HEK293T (cell line): ENCODE results near the gene FSTL4.

ENCODE experiments used
- CTCF ChIA-PET: fragments of 350-600 bp; formaldehyde crosslinking; extraction: SDS; loops from one replicate; lab custom pipeline; 2021; ENCODE audit warnings: antibody characterized with exemption, inconsistent platforms; lab: Yijun Ruan, JAX
- POLR2A ChIA-PET: fragments of 350-600 bp; formaldehyde crosslinking; extraction: SDS; loops from one replicate; lab custom pipeline; 2020; ENCODE audit warnings: antibody characterized with exemption, inconsistent platforms; lab: Yijun Ruan, JAX
- DNase-seq: peaks from one replicate; pipeline ENCODE4 v3.0.0; 2012; ENCODE audit warnings: mixed read lengths; ENCODE audit errors: extremely low spot score
- ARNT ChIP-seq: fragments of 450-650 bp; IDR thresholded peaks from 2 replicates; pipeline ENCODE4 v1.6.1; 2017; ENCODE audit warnings: mild to moderate bottlenecking
- BHLHE40 ChIP-seq: fragments of 450-650 bp; IDR thresholded peaks from 2 replicates; pipeline ENCODE4 v1.6.1; 2016; ENCODE audit warnings: mild to moderate bottlenecking, moderate library complexity, borderline replicate concordance
- CTBP1 ChIP-seq: fragments of 450-650 bp; IDR thresholded peaks from 2 replicates; pipeline ENCODE4 v1.6.1; 2016; ENCODE audit warnings: borderline replicate concordance
- ELF4 ChIP-seq: fragments of 450-650 bp; IDR thresholded peaks from 2 replicates; pipeline ENCODE4 v1.6.1; 2017; ENCODE audit warnings: antibody characterized with exemption
- FOXA1 ChIP-seq: fragments of 450-650 bp; IDR thresholded peaks from 2 replicates; pipeline ENCODE4 v1.6.1; 2016; ENCODE audit warnings: mild to moderate bottlenecking
- FOXK2 ChIP-seq: fragments of 450-650 bp; IDR thresholded peaks from 2 replicates; pipeline ENCODE4 v1.6.1; 2016; ENCODE audit warnings: mild to moderate bottlenecking
- FOXM1 ChIP-seq: fragments of 450-650 bp; IDR thresholded peaks from 2 replicates; pipeline ENCODE4 v1.6.1; 2017; ENCODE audit warnings: mild to moderate bottlenecking, borderline replicate concordance
- HDGF ChIP-seq: fragments of 450-650 bp; IDR thresholded peaks from 2 replicates; pipeline ENCODE4 v1.6.1; 2017; ENCODE audit warnings: antibody characterized with exemption, borderline replicate concordance
- L3MBTL2 ChIP-seq: fragments of 450-650 bp; conservative IDR thresholded peaks from 2 replicates; pipeline ENCODE4 v1.6.1; 2016; ENCODE audit warnings: mild to moderate bottlenecking
- LEF1 ChIP-seq: fragments of 450-650 bp; IDR thresholded peaks from 2 replicates; pipeline ENCODE4 v1.6.1; 2017; ENCODE audit warnings: mild to moderate bottlenecking, borderline replicate concordance
- NFRKB ChIP-seq: fragments of 450-650 bp; IDR thresholded peaks from 2 replicates; pipeline ENCODE4 v1.6.1; 2016; ENCODE audit warnings: mild to moderate bottlenecking, moderate library complexity
- SP1 ChIP-seq: fragments of 450-650 bp; IDR thresholded peaks from 2 replicates; pipeline ENCODE4 v1.6.1; 2017
- SUZ12 ChIP-seq: fragments of 450-650 bp; IDR thresholded peaks from 2 replicates; pipeline ENCODE4 v1.6.1; 2016; ENCODE audit warnings: mild to moderate bottlenecking
- TARDBP ChIP-seq: fragments of 450-650 bp; IDR thresholded peaks from 2 replicates; pipeline ENCODE4 v1.6.1; 2016
- ZNF384 ChIP-seq: fragments of 450-650 bp; IDR thresholded peaks from 2 replicates; pipeline ENCODE4 v1.6.1; 2016
- TF ChIP-seq, protein P1 (sequence below): fragments of 450-650 bp; IDR thresholded peaks from 2 replicates; pipeline ENCODE4 v1.6.1; 2016

FSTL4 gene

GRCh38 chr5:133234273-133234672 lies 378.1 kb downstream of the FSTL4 start:
- no peak for TF ChIP-seq SUZ12
- TF ChIP-seq ELF4 = no peak
- no peak for TF ChIP-seq CTBP1
- TF ChIP-seq HDGF = no peak
- no peak for TF ChIP-seq NFRKB
- TF ChIP-seq ZNF384 = no peak
- no peak for TF ChIP-seq FOXM1
- TF ChIP-seq ARNT = no peak
- TF ChIP-seq FOXK2 = no peak
- TF ChIP-seq L3MBTL2 = no peak
- TF ChIP-seq SP1 = no peak
- no peak for TF ChIP-seq FOXA1
- TF ChIP-seq, protein P1, sequence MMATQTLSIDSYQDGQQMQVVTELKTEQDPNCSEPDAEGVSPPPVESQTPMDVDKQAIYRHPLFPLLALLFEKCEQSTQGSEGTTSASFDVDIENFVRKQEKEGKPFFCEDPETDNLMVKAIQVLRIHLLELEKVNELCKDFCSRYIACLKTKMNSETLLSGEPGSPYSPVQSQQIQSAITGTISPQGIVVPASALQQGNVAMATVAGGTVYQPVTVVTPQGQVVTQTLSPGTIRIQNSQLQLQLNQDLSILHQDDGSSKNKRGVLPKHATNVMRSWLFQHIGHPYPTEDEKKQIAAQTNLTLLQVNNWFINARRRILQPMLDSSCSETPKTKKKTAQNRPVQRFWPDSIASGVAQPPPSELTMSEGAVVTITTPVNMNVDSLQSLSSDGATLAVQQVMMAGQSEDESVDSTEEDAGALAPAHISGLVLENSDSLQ = no peak
- DNase-seq = no peak
- POLR2A ChIA-PET = no interaction called here
- CTCF ChIA-PET = no interaction called here

GRCh38 chr5:133233616-133234015 lies 378.7 kb downstream of the FSTL4 start:
- CTCF ChIA-PET = no interaction called here
- no peak for TF ChIP-seq ELF4
- no peak for TF ChIP-seq CTBP1
- TF ChIP-seq SP1 = no peak
- no peak for TF ChIP-seq HDGF
- TF ChIP-seq L3MBTL2 = no peak
- TF ChIP-seq LEF1 = no peak
- TF ChIP-seq BHLHE40 = no peak
- no peak for TF ChIP-seq FOXM1
- TF ChIP-seq SUZ12 = no peak
- no peak for TF ChIP-seq ARNT
- no peak for TF ChIP-seq NFRKB
- no peak for TF ChIP-seq FOXK2
- no peak for TF ChIP-seq TARDBP
- no peak for TF ChIP-seq FOXA1
- TF ChIP-seq ZNF384 = no peak
- TF ChIP-seq, protein P1 = no peak
- POLR2A ChIA-PET = no interaction called here
- no peak for DNase-seq

GRCh38 chr5:133232911-133233310 lies 379.4 kb downstream of the FSTL4 start:
- no peak for DNase-seq
- no peak for TF ChIP-seq FOXA1
- no peak for TF ChIP-seq ARNT
- TF ChIP-seq SP1 = no peak
- POLR2A ChIA-PET = no interaction called here
- CTCF ChIA-PET = no interaction called here

DNA sequence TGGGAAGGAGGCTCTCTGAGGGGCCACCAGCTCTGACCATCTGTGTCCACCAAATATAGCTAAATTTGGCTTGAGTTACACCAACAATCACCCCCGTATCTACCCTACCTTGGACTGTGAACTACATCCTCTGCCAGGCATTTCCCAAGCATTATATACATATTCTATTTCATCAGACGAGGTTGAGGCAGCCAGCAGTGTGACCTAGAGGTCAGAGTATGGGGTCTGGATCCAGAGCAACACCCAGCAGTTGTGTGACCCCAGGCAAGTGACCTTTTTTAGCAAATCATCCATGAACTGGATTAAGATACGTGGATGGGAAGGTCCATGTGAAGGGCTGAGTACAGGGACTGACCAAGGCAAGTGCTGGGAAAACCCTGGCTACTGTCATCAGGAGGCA lies 379.9 kb downstream of the FSTL4 start:
- TF ChIP-seq, protein P1 = no peak
- no peak for TF ChIP-seq FOXM1
- no peak for TF ChIP-seq ARNT
- no peak for TF ChIP-seq ZNF384
- no peak for TF ChIP-seq L3MBTL2
- TF ChIP-seq NFRKB = no peak
- TF ChIP-seq LEF1 = no peak
- no peak for TF ChIP-seq HDGF
- TF ChIP-seq SUZ12 = no peak
- TF ChIP-seq ELF4 = no peak
- no peak for TF ChIP-seq SP1
- no peak for TF ChIP-seq TARDBP
- TF ChIP-seq BHLHE40 = no peak
- TF ChIP-seq FOXK2 = no peak
- TF ChIP-seq CTBP1 = no peak
- TF ChIP-seq FOXA1 = no peak
- no peak for DNase-seq
- ChIA-PET POLR2A (no interaction called here), CTCF (no interaction called here)

DNA sequence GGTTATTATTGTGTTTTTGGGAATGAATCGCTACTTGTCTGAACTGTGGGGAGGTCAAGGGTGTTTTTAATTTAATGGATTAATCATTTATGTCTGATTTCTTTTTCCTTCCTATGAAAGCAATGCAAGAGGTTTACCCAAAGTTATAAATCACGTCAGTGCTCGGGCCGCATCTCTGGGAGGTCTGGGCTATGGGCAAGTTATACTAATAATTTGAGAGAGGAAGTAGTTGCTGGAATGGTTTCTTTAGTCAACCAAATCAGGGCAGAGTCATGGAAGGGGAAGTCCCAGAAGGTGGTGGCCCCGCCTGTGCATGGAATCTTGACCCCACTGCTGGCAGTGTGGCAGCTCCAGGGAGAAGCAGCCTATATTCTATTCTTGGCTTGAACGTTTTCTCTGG lies 380.3 kb downstream of the FSTL4 start:
- TF ChIP-seq FOXA1 (no peak), NFRKB (no peak), FOXM1 (no peak), HDGF (no peak), BHLHE40 (no peak), CTBP1 (no peak), FOXK2 (no peak), TARDBP (no peak), L3MBTL2 (no peak), ARNT (no peak)
- TF ChIP-seq, protein P1 = no peak
- no peak for DNase-seq
- POLR2A ChIA-PET = no interaction called here
- CTCF ChIA-PET = no interaction called here

GRCh38 chr5:133230823-133231578 lies 381.3 kb downstream of the FSTL4 start:
- ChIA-PET POLR2A (interaction anchor here (1.4 kb wide), 1 partner anchor 9 kb away, joined by 4 read pairs; no protein-coding TSS in a partner anchor), CTCF (no interaction called here)
- TF ChIP-seq SUZ12 = no peak
- no peak for TF ChIP-seq HDGF
- TF ChIP-seq LEF1 = no peak
- TF ChIP-seq CTBP1 = no peak
- TF ChIP-seq, protein P1 = no peak
- DNase-seq = no peak
